Chondrocyte (in vitro differentiated cells): Measurements from ENCODE around the gene CPT1B. TPM values are rescaled to one million over a fixed set of nuclear protein-coding genes. Genes with fewer than 3 reads are reported as not detected.
"Not testable (repeated sequence)": the region's sequence is repeated elsewhere in the genome, so short reads cannot be mapped to it uniquely, and the experiment has no call there.

Experiments used
- DNase-seq: peaks from one replicate; pipeline ENCODE4 v3.0.0; 2021; ENCODE audit warnings: mixed read lengths, low spot score
- H3K27ac Mint-ChIP-seq: one replicate; pipeline ENCODE4 v1.8.0; 2021; ENCODE audit warnings: mild to moderate bottlenecking, moderate library complexity, mixed read lengths; ENCODE audit not compliant: unreplicated experiment
- H3K27me3 Mint-ChIP-seq: 2 replicates; pipeline ENCODE4 v1.8.0; 2021; ENCODE audit warnings: low read depth, mixed read lengths
- H3K36me3 Mint-ChIP-seq: 2 replicates; pipeline ENCODE4 v1.8.0; 2021; ENCODE audit warnings: low read depth, mixed read lengths
- H3K4me1 Mint-ChIP-seq: 2 replicates; pipeline ENCODE4 v1.8.0; 2021; ENCODE audit warnings: low read depth, mild to moderate bottlenecking, mixed read lengths
- H3K4me3 Mint-ChIP-seq: one replicate; pipeline ENCODE4 v1.8.0; 2021; ENCODE audit warnings: mild to moderate bottlenecking, moderate library complexity, mixed read lengths; ENCODE audit not compliant: unreplicated experiment
- H3K9me3 Mint-ChIP-seq: 2 replicates; pipeline ENCODE4 v1.8.0; 2021; ENCODE audit warnings: low read depth, mixed read lengths
- CTCF ChIP-seq: fragments of 200-600 bp; sonication (generic); IDR thresholded peaks from 2 replicates; pipeline ENCODE4 v1.5.0; 2021; ENCODE audit warnings: antibody characterized with exemption, mild to moderate bottlenecking, moderate library complexity
- total RNA-seq: library from RNA; stranded (reverse); gene quantifications from 3 replicates; pipeline ENCODE4 v1.2.1, GENCODE V29; 2021

The CPT1B gene
- total RNA-seq, 1 donor from 2014 or later = 33.9 TPM

GRCh38 chr22:50523458-50523805 is 54.8 kb downstream of the CPT1B start:
- DNase-seq = no peak
- Mint-ChIP-seq H3K4me1 (peaks cover 39% of the 10 kb centered on the region), H3K27ac (no peak overlapping the region), H3K36me3 (peaks cover 7% of the 10 kb centered on the region), H3K27me3 (no peaks in the 10 kb centered on the region), H3K4me3 (no peak overlapping the region), H3K9me3 (no peaks in the 10 kb centered on the region)
- TF ChIP-seq CTCF = no peak

GRCh38 chr22:50522806-50523438 is 55.3 kb downstream of the CPT1B start:
- Mint-ChIP-seq H3K4me3 (no peak overlapping the region), H3K27me3 (no peaks in the 10 kb centered on the region), H3K4me1 (peaks cover 34% of the 10 kb centered on the region), H3K27ac (no peak overlapping the region), H3K9me3 (no peaks in the 10 kb centered on the region), H3K36me3 (peaks cover 7% of the 10 kb centered on the region)
- no peak for DNase-seq
- TF ChIP-seq CTCF = no peak

GRCh38 chr22:50522208-50522805 is 55.9 kb downstream of the CPT1B start:
- H3K9me3 Mint-ChIP-seq = no peaks in the 10 kb centered on the region
- DNase-seq = no peak
- no peak overlapping the region for H3K27ac Mint-ChIP-seq
- no peak overlapping the region for H3K4me3 Mint-ChIP-seq
- peaks cover 28% of the 10 kb centered on the region for H3K4me1 Mint-ChIP-seq
- peaks cover 9% of the 10 kb centered on the region for H3K36me3 Mint-ChIP-seq
- TF ChIP-seq CTCF = no peak
- H3K27me3 Mint-ChIP-seq = no peaks in the 10 kb centered on the region

- no peak for TF ChIP-seq CTCF
- DNase-seq = peak; percentile 79
- Mint-ChIP-seq H3K4me1 (peaks cover 22% of the 10 kb centered on the region), H3K27ac (no peak overlapping the region), H3K36me3 (peaks cover 9% of the 10 kb centered on the region), H3K9me3 (no peaks in the 10 kb centered on the region), H3K27me3 (no peaks in the 10 kb centered on the region), H3K4me3 (no peak overlapping the region)
Observed at GRCh38 chr22:50521710-50522109, 56.5 kb downstream of the CPT1B start.

- no peak for TF ChIP-seq CTCF
- no peak for DNase-seq
- Mint-ChIP-seq H3K9me3 (no peaks in the 10 kb centered on the region), H3K4me3 (no peak overlapping the region), H3K36me3 (peaks cover 9% of the 10 kb centered on the region), H3K27ac (no peak overlapping the region), H3K4me1 (peaks cover 20% of the 10 kb centered on the region), H3K27me3 (no peaks in the 10 kb centered on the region)
Observed at GRCh38 chr22:50520826-50521453, 57.3 kb downstream of the CPT1B start.

- H3K27me3 Mint-ChIP-seq = not testable (repeated sequence)
Observed at GRCh38 chr22:50520184-50520583, 58.0 kb downstream of the CPT1B start.

More at GRCh38 chr22:50520184-50520583, 58.0 kb downstream of the CPT1B start:
- not testable (repeated sequence) for H3K9me3 Mint-ChIP-seq, H3K27ac Mint-ChIP-seq, H3K4me3 Mint-ChIP-seq, DNase-seq
- Mint-ChIP-seq H3K36me3 (peaks cover 11% of the 10 kb centered on the region), H3K4me1 (peaks cover 20% of the 10 kb centered on the region)
